SU-DHL-6 (cell line): ENCODE results near the gene MPI.
A peak's percentile ranks its signal among the peaks of the same experiment; 100 is the strongest.

Experiments used
- H2AFZ ChIP-seq: fragments of 200-600 bp; sonication (generic); 2 replicates; pipeline ENCODE4 v1.6.1; 2014; ENCODE audit warnings: low read depth, mild to moderate bottlenecking, moderate library complexity, mixed read lengths, antibody characterized with exemption, low read length; ENCODE audit not compliant: severe bottlenecking
- H3F3A ChIP-seq: fragments of 200-600 bp; shearing (Covaris generic); 2 replicates; pipeline ENCODE4 v1.6.0; 2016; ENCODE audit warnings: antibody characterized with exemption, mild to moderate bottlenecking; ENCODE audit not compliant: insufficient read depth
- H3K27ac ChIP-seq: fragments of 200-600 bp; sonication (generic); 2 replicates; pipeline ENCODE4 v1.5.1; 2016; ENCODE audit warnings: low read depth, mild to moderate bottlenecking, low read length, moderate library complexity, mixed read lengths
- H3K27me3 ChIP-seq: fragments of 200-600 bp; sonication (generic), shearing (Covaris generic); 2 replicates; pipeline ENCODE4 v1.6.0; 2014; ENCODE audit warnings: mild to moderate bottlenecking, low read length
- H3K36me3 ChIP-seq: fragments of 200-600 bp; sonication (generic); 2 replicates; pipeline ENCODE4 v1.6.1; 2014; ENCODE audit warnings: mild to moderate bottlenecking, low read length, mixed read lengths
- H3K4me2 ChIP-seq: fragments of 300-600, 200-600 bp; shearing (Covaris generic), sonication (generic); 2 replicates; pipeline ENCODE4 v1.6.0; 2014; ENCODE audit warnings: low read length, low read depth, mild to moderate bottlenecking; ENCODE audit not compliant: poor library complexity, severe bottlenecking
- H3K4me3 ChIP-seq: fragments of 200-600 bp; sonication (generic); 2 replicates; pipeline ENCODE4 v1.5.1; 2014; ENCODE audit warnings: antibody characterized with exemption, low read length, mild to moderate bottlenecking, mixed read lengths; ENCODE audit not compliant: insufficient read depth, poor library complexity, severe bottlenecking
- H3K79me2 ChIP-seq: fragments of 200-600 bp; sonication (generic); 2 replicates; pipeline ENCODE4 v1.6.1; 2014; ENCODE audit warnings: mild to moderate bottlenecking, low read length, moderate library complexity; ENCODE audit not compliant: insufficient read depth
- H3K9ac ChIP-seq: fragments of 200-600 bp; sonication (generic); 2 replicates; pipeline ENCODE4 v1.7.0; 2014; ENCODE audit warnings: mild to moderate bottlenecking, low read length
- H3K9me2 ChIP-seq: fragments of 200-600 bp; sonication (generic); replicated peaks from 2 replicates; pipeline ENCODE4 v1.6.1; 2014; ENCODE audit warnings: low read length; ENCODE audit not compliant: insufficient read depth
- H3K9me3 ChIP-seq: fragments of 200-600 bp; sonication (generic); 2 replicates; pipeline ENCODE4 v1.6.1; 2014; ENCODE audit warnings: low read length, mixed read lengths; ENCODE audit not compliant: insufficient read depth
- H4K20me1 ChIP-seq: fragments of 200-600 bp; sonication (generic); 2 replicates; pipeline ENCODE4 v1.6.1; 2014; ENCODE audit warnings: low read depth, mild to moderate bottlenecking, antibody characterized with exemption, low read length, moderate library complexity, mixed read lengths
- EZH2phosphoT487 ChIP-seq: fragments of 200-600 bp; sonication (generic), shearing (Covaris generic); conservative IDR thresholded peaks from 2 replicates; pipeline ENCODE4 v1.6.1; 2018; ENCODE audit warnings: mild to moderate bottlenecking, antibody characterized with exemption, low read length, moderate library complexity, mixed read lengths
- TF ChIP-seq, protein P1 (sequence below): fragments of 200-600 bp; sonication (generic); IDR thresholded peaks from one replicate; pipeline ENCODE4 v1.5.1; 2017; ENCODE audit warnings: antibody characterized with exemption, mild to moderate bottlenecking, low read length, moderate library complexity; ENCODE audit not compliant: insufficient read depth, poor library complexity, severe bottlenecking

The MPI gene

GRCh38 chr15:74842581-74843444 lies 47.0 kb upstream of the MPI start, which contains the start of gene ULK3:
ULK3 (minus strand) TSS chr15:74843156; CDS start chr15:74843105, 51 bp downstream.
- Histone ChIP-seq H3K9ac (peak within 1 kb of the TSS; percentile 88), H2AFZ (peak within 1 kb of the TSS; percentile 85), H3F3A (peaks cover 20% of the 10 kb centered on the region; the same call in 1 of the 2 replicates), H3K4me2 (peak within 1 kb of the TSS; percentile 81), H3K27ac (peak within 1 kb of the TSS; percentile 71), H3K27me3 (no peaks in the 10 kb centered on the region), H3K4me3 (peak within 1 kb of the TSS; percentile 86), H3K79me2 (no peaks in the 10 kb centered on the region), H3K9me2 (no peaks in the 10 kb centered on the region), H3K36me3 (no peaks in the 10 kb centered on the region), H4K20me1 (no peaks in the 10 kb centered on the region), H3K9me3 (no peaks in the 10 kb centered on the region)
- TF ChIP-seq, protein P1, sequence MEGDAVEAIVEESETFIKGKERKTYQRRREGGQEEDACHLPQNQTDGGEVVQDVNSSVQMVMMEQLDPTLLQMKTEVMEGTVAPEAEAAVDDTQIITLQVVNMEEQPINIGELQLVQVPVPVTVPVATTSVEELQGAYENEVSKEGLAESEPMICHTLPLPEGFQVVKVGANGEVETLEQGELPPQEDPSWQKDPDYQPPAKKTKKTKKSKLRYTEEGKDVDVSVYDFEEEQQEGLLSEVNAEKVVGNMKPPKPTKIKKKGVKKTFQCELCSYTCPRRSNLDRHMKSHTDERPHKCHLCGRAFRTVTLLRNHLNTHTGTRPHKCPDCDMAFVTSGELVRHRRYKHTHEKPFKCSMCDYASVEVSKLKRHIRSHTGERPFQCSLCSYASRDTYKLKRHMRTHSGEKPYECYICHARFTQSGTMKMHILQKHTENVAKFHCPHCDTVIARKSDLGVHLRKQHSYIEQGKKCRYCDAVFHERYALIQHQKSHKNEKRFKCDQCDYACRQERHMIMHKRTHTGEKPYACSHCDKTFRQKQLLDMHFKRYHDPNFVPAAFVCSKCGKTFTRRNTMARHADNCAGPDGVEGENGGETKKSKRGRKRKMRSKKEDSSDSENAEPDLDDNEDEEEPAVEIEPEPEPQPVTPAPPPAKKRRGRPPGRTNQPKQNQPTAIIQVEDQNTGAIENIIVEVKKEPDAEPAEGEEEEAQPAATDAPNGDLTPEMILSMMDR = peak; percentile 26
- no peak for TF ChIP-seq EZH2phosphoT487

DNA sequence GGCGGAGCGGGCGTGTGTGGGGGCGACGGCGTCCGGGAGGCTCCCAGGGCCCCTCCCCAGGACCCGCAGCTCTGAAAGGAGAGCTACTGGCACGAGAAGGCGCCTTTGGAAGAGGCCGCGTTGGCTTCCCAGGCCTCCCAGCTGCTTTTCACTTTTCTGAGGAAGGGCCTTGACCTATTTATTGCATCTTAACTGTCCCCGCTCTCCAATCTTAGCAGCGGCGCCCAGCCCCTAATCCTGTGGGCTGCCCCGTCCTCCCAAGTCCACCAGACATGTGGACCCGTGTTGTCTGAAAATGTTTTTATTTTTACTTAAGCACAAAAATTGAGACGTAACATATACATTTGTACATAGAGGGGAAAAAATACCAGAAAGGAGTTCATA lies 46.4 kb upstream of the MPI start:
- Histone ChIP-seq H3K4me3 (peak overlapping the region; percentile 58), H3K79me2 (no peaks in the 10 kb centered on the region), H3K27ac (peak overlapping the region; percentile 71), H3K9me3 (no peaks in the 10 kb centered on the region), H3K36me3 (no peaks in the 10 kb centered on the region), H3K9ac (peak overlapping the region; percentile 88), H3F3A (peaks cover 20% of the 10 kb centered on the region; the same call in 1 of the 2 replicates), H3K27me3 (no peaks in the 10 kb centered on the region), H3K4me2 (peak overlapping the region; percentile 81), H2AFZ (peak overlapping the region; percentile 78), H3K9me2 (no peaks in the 10 kb centered on the region), H4K20me1 (no peaks in the 10 kb centered on the region)
- TF ChIP-seq, protein P1 = no peak
- TF ChIP-seq EZH2phosphoT487 = no peak

DNA sequence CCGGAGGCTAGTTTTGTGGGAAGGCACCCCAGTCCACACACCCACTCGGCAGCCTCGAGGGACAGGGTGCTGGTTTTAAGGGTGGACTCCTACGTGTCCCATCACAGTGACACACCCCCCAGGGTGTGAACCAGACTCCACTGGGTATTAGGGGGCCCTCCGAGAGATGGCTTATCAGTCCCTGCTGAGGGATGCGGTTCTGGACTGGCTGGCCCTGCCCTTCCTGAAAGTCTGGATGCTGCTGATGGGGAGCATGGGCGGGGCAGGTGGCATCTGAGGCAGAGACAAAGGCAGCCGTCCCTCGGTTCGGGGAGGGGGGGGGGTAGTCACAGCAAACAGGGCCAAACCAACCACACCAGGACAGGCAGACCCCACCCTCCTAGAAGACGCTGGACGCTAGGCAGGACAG lies 45.9 kb upstream of the MPI start:
- Histone ChIP-seq H3K9me2 (no peaks in the 10 kb centered on the region), H3K4me3 (peak overlapping the region; percentile 58), H3F3A (peaks cover 20% of the 10 kb centered on the region; the same call in 1 of the 2 replicates), H3K79me2 (no peaks in the 10 kb centered on the region), H3K9ac (peak overlapping the region; percentile 88), H3K36me3 (no peaks in the 10 kb centered on the region), H3K9me3 (no peaks in the 10 kb centered on the region), H3K27ac (peak overlapping the region; percentile 71), H4K20me1 (no peaks in the 10 kb centered on the region), H2AFZ (no peak overlapping the region), H3K4me2 (peak overlapping the region; percentile 81), H3K27me3 (no peaks in the 10 kb centered on the region)
- TF ChIP-seq, protein P1 = no peak
- TF ChIP-seq EZH2phosphoT487 = no peak
